GM12874 (cell line): ENCODE data around the gene CPXM1.

ENCODE experiments used
- TF ChIP-seq, protein P1 (sequence below): IDR thresholded peaks from 2 replicates; pipeline ENCODE4 v1.5.1; 2011; ENCODE audit warnings: low read depth, mild to moderate bottlenecking, control low read depth, low read length, moderate library complexity; ENCODE audit not compliant: insufficient read depth

The CPXM1 gene

DNA sequence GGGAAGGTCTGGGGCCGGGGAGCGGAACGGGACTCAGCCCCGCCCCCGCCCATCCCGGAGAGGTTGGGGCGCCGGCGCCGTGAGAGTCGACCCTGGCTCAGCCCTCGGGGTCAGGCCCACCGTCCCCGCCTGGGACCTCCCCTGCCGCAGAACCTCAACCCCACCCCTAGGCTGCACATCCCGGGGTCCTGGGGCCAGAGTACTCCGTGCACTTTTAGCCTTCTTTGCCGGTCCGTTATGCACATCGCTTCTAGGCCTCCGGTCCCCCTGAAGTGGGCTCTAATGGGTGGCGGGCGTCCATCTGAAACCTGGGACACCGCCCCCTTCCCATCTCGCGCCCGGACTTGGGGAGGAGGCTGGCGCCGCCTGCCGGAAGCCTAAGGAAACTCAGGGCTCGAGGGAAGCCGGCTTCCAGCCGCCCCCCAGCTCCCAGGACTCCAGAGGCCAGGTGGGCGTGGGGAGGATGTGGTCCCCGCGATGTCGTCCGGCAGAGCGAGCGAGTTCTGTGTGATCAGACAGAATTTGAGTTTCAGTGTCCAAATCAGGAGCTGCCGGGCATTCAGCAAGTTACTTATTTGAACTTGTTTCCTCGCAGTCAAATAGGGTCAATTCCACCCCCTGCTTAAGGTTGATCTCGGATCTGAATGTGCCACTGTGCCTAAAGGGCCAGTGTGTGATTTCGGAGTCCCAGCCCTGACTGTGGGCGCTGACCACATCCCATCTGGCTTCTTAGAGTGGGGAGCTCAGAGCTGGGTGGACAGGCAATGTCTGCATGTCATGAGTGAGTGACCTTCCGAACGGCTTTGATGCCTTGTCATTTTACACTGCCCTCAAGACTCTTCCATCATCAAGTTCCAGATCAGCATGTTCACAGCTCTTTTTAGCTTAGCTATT is 47.6 kb downstream of the CPXM1 start:
- TF ChIP-seq, protein P1, sequence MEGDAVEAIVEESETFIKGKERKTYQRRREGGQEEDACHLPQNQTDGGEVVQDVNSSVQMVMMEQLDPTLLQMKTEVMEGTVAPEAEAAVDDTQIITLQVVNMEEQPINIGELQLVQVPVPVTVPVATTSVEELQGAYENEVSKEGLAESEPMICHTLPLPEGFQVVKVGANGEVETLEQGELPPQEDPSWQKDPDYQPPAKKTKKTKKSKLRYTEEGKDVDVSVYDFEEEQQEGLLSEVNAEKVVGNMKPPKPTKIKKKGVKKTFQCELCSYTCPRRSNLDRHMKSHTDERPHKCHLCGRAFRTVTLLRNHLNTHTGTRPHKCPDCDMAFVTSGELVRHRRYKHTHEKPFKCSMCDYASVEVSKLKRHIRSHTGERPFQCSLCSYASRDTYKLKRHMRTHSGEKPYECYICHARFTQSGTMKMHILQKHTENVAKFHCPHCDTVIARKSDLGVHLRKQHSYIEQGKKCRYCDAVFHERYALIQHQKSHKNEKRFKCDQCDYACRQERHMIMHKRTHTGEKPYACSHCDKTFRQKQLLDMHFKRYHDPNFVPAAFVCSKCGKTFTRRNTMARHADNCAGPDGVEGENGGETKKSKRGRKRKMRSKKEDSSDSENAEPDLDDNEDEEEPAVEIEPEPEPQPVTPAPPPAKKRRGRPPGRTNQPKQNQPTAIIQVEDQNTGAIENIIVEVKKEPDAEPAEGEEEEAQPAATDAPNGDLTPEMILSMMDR = peak; percentile 81

GRCh38 chr20:2751878-2752566 is 48.4 kb downstream of the CPXM1 start:
- TF ChIP-seq, protein P1 = 0 out of 2 replicates have a peak, but pooled peaks have one; percentile 16

GRCh38 chr20:2751347-2751877 is 49.0 kb downstream of the CPXM1 start:
- TF ChIP-seq, protein P1 = no peak

DNA sequence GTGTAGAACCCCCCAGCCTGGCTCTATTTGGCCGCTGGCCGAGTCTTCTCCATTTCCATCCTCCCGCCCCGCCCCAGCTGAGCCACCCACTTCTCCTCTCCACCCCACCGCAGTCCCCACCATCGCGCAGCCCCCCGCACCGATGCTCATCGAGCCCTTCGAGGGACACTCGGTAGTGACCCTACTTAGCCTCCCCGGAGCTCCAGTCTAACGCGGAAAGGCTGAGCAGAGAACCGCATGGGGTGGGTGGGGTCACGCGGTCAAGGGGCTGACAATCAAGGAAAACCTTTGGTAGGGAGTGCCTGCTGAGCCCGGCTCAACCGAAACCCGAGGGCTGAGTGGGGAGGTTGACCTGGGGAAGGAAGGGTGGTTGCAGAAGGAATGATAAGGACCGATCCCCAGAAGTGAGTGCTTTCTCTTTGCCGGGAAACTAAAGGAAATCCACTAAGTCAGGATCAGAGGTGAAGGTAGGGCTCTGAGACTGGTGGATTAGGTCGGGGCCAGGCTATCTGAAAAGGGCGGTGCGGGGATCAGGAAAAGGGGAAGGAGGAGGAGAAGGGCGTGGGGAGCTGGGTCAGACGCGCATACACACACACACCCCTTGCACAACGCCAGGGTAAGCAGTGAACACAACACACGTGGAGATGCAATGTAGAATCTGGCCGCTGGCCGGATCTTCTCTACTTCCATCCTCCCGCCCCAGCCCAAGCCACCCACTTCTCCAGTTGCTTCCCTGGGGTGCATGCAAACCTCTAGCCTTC is 49.8 kb downstream of the CPXM1 start:
- TF ChIP-seq, protein P1 = no peak

GRCh38 chr20:2749951-2750490 is 50.4 kb downstream of the CPXM1 start:
- TF ChIP-seq, protein P1 = no peak

GRCh38 chr20:2749343-2749950 is 51.0 kb downstream of the CPXM1 start:
- TF ChIP-seq, protein P1 = no peak
